ENCODE data around the gene KIAA1549.

The KIAA1549 gene

DNA sequence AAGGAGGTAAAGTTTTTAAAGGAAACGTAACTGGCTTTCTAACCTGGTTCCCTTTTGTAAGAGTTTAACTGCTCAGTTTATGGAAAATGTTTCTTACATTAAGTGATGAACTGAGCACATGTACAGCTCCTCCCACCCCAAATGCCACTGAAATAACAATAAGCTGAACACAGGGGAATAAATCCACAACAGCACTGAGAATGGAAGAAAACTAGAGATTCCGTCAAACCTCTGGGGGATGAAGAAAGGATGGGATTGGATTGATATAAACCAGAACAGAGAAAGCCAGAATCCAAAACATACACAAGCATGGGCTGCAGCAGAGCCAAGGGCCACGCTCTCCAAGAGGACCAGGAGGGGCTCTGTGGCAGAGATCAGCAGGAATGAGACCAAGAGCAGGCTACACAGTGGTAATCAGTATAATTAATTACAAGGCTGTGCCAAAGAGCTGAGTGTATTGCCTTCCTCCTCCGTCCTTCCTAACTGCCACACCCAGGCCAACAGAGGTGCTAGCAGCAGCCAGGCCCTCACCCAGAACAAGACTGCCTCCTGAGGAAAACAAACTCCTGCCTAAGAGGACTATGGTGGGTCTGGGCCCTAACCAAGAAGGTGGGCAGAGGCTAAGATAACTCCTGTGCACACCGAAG is 73.9 kb downstream of the KIAA1549 start:
- TF ChIP-seq, protein P1, sequence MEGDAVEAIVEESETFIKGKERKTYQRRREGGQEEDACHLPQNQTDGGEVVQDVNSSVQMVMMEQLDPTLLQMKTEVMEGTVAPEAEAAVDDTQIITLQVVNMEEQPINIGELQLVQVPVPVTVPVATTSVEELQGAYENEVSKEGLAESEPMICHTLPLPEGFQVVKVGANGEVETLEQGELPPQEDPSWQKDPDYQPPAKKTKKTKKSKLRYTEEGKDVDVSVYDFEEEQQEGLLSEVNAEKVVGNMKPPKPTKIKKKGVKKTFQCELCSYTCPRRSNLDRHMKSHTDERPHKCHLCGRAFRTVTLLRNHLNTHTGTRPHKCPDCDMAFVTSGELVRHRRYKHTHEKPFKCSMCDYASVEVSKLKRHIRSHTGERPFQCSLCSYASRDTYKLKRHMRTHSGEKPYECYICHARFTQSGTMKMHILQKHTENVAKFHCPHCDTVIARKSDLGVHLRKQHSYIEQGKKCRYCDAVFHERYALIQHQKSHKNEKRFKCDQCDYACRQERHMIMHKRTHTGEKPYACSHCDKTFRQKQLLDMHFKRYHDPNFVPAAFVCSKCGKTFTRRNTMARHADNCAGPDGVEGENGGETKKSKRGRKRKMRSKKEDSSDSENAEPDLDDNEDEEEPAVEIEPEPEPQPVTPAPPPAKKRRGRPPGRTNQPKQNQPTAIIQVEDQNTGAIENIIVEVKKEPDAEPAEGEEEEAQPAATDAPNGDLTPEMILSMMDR (IDR thresholded peaks at IDR 0.05; ENCODE audit: borderline replicate concordance, control extremely low read depth, extremely low read depth, insufficient read depth, missing control alignments), result no peak
- in situ Hi-C loops (cut with MboI; ENCODE audit: low sequenced_read_pairs, unreplicated experiment), result no loop called here
- no peak for DNase-seq (ENCODE audit: low spot score)

DNA sequence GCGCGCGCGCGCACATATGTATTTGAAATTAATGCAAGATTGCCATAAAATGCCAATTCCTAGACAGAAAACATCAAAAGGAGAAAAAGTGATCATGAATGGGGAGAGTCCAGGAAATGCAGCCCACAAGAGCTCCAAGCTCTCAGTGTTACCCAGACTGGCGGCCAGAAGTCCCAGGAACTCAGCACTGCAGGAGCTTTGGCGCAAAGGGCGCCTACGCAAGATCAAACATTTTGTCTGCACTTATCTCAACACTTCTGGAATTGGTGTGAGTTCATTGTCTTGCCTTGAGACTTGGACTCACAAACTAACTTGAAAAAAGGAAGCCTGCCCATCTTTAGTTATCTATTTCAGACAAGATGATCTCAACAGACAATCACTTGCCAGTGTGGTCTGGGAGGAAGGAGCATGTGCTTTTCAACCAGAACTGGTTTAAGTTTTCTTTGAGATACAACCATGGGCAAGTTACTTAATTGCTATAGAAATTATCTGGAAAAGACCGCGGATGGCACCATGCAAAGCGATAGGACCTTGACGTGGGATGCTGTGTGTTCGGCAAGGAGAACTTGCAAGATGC is 77.2 kb downstream of the KIAA1549 start:
- in situ Hi-C loops (cut with MboI; ENCODE audit: low sequenced_read_pairs, unreplicated experiment), result no loop called here
- no peak for DNase-seq (ENCODE audit: low spot score)
- TF ChIP-seq, protein P1 (IDR thresholded peaks at IDR 0.05; ENCODE audit: borderline replicate concordance, control extremely low read depth, extremely low read depth, insufficient read depth, missing control alignments), result no peak

DNA sequence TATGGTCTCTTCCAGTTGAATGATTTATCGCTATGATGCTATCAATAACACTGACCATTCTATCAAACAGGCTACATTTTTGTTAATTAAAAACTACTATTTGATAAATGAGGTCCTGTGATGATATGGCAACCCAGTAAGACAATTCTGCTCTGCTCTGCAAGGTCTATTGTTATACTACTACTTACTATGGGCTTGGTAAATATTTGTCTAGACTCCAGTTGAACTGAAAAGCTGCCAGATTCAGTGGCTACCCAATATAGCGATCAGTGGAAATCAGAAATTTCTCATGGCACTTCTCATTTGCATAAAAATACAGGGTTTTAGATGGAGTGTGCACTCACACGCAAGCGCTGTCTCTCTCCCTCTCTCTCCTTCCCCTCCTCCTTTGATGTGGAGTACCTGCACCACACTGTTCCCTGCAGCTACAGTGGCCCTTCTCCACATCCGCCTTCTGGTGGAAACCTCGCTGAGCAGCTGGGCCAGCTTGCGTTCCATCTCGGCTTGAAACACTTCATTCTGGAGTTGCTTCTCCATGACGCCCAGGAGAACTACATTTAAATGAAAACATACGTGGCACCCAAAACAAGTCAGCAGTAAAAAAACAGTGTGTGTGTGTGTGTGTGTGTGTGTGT is 77.9 kb downstream of the KIAA1549 start:
- DNase-seq (ENCODE audit: low spot score), result no peak
- in situ Hi-C loops (cut with MboI; ENCODE audit: low sequenced_read_pairs, unreplicated experiment), result no loop called here
- TF ChIP-seq, protein P1 (IDR thresholded peaks at IDR 0.05; ENCODE audit: borderline replicate concordance, control extremely low read depth, extremely low read depth, insufficient read depth, missing control alignments), result no peak

DNA sequence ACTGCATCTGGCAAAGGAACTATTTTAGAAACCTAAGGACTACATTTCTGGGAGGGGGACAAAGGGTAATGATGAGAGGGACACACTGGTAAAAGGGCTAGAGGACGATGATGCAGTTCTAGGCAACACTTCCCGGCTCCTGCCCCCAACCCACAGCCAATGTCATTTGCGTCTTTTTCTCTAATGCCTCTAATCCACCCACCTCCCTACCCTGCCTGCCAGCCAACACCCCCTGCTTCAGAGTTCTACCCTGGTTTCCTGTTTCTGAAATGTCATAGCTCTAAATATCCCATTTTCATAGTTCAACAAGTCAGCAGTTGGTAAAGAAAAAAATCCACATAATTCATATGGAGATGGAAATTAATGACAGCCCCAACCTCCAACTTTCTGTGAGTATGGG is 79.0 kb downstream of the KIAA1549 start:
- DNase-seq (ENCODE audit: low spot score), result no peak
- TF ChIP-seq, protein P1 (IDR thresholded peaks at IDR 0.05; ENCODE audit: borderline replicate concordance, control extremely low read depth, extremely low read depth, insufficient read depth, missing control alignments), result no peak

DNA sequence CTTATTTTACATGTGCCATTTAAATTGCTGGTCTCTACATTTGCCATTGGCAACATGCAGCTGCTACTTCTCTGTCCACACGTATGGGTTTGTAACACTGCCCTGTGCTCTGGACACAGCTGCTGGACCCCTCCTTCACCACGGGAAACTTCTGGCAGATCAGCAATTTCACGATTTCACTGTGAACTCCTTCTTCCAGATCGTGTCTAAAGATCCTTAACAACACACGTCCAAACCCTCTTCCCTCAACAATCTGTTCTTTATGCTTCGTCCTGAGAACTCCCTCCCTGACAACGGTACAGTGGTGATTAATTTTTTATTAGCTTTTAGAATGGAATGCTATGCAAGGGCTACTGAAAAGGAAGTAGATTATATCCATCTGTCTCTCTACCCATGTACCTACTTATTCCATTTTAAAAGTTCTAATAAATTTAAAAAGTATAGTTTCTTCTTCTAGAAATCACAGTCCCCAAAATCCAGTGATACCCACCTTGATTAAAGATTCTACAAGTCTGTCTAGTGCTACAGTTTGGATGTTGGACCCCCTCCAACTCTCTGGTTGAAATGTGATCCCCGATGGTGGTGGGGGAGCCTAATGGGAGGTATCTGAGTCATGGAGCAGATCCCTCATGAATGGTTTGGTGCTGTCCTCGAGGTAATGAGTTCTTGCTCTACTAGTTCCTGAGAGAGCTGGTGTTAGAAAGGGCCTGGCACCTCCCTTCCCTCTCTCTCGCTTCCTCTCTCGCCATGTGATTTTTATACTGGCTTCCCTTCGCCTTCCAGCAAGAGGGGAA is 81.0 kb downstream of the KIAA1549 start:
- DNase-seq (ENCODE audit: low spot score), result no peak
- in situ Hi-C loops (cut with MboI; ENCODE audit: low sequenced_read_pairs, unreplicated experiment), result no loop called here
- TF ChIP-seq, protein P1 (IDR thresholded peaks at IDR 0.05; ENCODE audit: borderline replicate concordance, control extremely low read depth, extremely low read depth, insufficient read depth, missing control alignments), result no peak

More for the DNA sequence above, 79.0 kb downstream of the KIAA1549 start:
- in situ Hi-C loops (cut with MboI; ENCODE audit: low sequenced_read_pairs, unreplicated experiment), result no loop called here

DNA sequence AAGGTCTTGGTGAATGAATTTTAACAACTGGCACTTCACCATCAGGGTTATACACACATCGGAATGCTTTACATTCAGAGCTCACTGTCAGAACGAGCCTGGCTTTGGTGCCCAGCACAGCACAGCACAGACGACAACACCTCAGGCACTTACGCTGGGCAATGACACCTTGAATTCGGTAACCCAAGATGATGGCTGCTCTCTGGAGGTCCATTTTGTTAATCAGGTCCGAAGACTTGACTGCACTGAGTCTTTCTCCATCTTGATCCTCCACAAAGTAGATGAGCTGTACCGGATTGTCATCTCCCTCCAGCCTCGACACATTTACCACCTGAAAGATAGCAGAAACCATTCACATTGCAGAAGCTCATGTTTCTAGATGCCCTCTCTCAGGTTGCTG is 82.4 kb downstream of the KIAA1549 start:
- DNase-seq (ENCODE audit: low spot score), result no peak
- in situ Hi-C loops (cut with MboI; ENCODE audit: low sequenced_read_pairs, unreplicated experiment), result no loop called here
- TF ChIP-seq, protein P1 (IDR thresholded peaks at IDR 0.05; ENCODE audit: borderline replicate concordance, control extremely low read depth, extremely low read depth, insufficient read depth, missing control alignments), result no peak
